Thyroid gland (tissue), 4 donors: Measurements from ENCODE around the gene OR14J1.

Experiments used
- POLR2A ChIP-seq, 2 donors: fragments of 450-650 bp; IDR thresholded peaks; one replicate each; pipeline ENCODE4 v1.6.1; 2017; ENCODE audit warnings: antibody characterized with exemption in 2 of 2, mild to moderate bottlenecking in 2 of 2, moderate library complexity in 1 of 2
- TF ChIP-seq, protein P1 (sequence below), 6 experiments: fragments of 200-600 bp in 3 of 6; fragments of 450-650 bp in 3 of 6; sonication (generic) in 3 of 6; IDR thresholded peaks; one replicate each; pipeline ENCODE4 v1.5.1; 2016 to 2019; ENCODE audit warnings: antibody characterized with exemption in 6 of 6, mild to moderate bottlenecking in 2 of 6, inconsistent platforms in 1 of 6, moderate library complexity in 1 of 6

GRCh38 chr6:29294499-29294914 is 7.0 kb upstream of the OR14J1 start:
- TF ChIP-seq, protein P1, sequence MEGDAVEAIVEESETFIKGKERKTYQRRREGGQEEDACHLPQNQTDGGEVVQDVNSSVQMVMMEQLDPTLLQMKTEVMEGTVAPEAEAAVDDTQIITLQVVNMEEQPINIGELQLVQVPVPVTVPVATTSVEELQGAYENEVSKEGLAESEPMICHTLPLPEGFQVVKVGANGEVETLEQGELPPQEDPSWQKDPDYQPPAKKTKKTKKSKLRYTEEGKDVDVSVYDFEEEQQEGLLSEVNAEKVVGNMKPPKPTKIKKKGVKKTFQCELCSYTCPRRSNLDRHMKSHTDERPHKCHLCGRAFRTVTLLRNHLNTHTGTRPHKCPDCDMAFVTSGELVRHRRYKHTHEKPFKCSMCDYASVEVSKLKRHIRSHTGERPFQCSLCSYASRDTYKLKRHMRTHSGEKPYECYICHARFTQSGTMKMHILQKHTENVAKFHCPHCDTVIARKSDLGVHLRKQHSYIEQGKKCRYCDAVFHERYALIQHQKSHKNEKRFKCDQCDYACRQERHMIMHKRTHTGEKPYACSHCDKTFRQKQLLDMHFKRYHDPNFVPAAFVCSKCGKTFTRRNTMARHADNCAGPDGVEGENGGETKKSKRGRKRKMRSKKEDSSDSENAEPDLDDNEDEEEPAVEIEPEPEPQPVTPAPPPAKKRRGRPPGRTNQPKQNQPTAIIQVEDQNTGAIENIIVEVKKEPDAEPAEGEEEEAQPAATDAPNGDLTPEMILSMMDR (IDR thresholded peaks at IDR 0.05): no peak
- TF ChIP-seq POLR2A (IDR thresholded peaks at IDR 0.05): no peak
